GM18873 (cell line): ENCODE results near the gene WDR43.

ENCODE experiments used
- ATAC-seq: cut with Tn5 transposase; IDR thresholded peaks from one replicate; pipeline ENCODE4 v1.9.1; 2021; ENCODE audit warnings: mild to moderate bottlenecking, moderate library complexity, moderate number of reproducible peaks; ENCODE audit not compliant: unreplicated experiment, low FRiP score

Gene WDR43

GRCh38 chr2:28894470-28895188 is at the start of gene WDR43:
TSS of gene WDR43 (plus strand) at chr2:28894667. CDS start at chr2:28894699, 32 bp downstream.
- ATAC-seq: peak; percentile 81

GRCh38 chr2:28855193-28855592 is 39.3 kb upstream of the WDR43 start:
- ATAC-seq: no peak

- ATAC-seq: no peak
Measured at GRCh38 chr2:28855977-28856376, 38.5 kb upstream of the WDR43 start.

- ATAC-seq: no peak
Measured at GRCh38 chr2:28868611-28869010, 25.9 kb upstream of the WDR43 start.

GRCh38 chr2:28869494-28870145 is 24.8 kb upstream of the WDR43 start:
- peak; percentile 2 for ATAC-seq

GRCh38 chr2:28870146-28870891 is 24.1 kb upstream of the WDR43 start, which contains the start of gene TRMT61B:
TSS of gene TRMT61B (minus strand) at chr2:28870309. CDS start at chr2:28870277, 32 bp downstream.
- ATAC-seq: peak; percentile 85

- ATAC-seq: no peak
Measured at GRCh38 chr2:28871620-28872019, 22.8 kb upstream of the WDR43 start.

- ATAC-seq: no peak
Measured at GRCh38 chr2:28880193-28880592, 14.3 kb upstream of the WDR43 start.

- no peak for ATAC-seq
Measured at GRCh38 chr2:28893488-28893887, 979 bp upstream of the WDR43 start.

- peak; percentile 11 for ATAC-seq
Measured at GRCh38 chr2:28895189-28895893, 874 bp downstream of the WDR43 start.

GRCh38 chr2:28896906-28897305 is 2.4 kb downstream of the WDR43 start:
- ATAC-seq: no peak

GRCh38 chr2:28898048-28898447 is 3.6 kb downstream of the WDR43 start:
- ATAC-seq: no peak

GRCh38 chr2:28901202-28901601 is 6.7 kb downstream of the WDR43 start:
- no peak for ATAC-seq

GRCh38 chr2:28901841-28902240 is 7.4 kb downstream of the WDR43 start:
- no peak for ATAC-seq

- no peak for ATAC-seq
Measured at GRCh38 chr2:28902584-28902983, 8.1 kb downstream of the WDR43 start.

GRCh38 chr2:28904295-28904694 is 9.8 kb downstream of the WDR43 start:
- ATAC-seq: no peak

- no peak for ATAC-seq
Measured at GRCh38 chr2:28904802-28905457, 10.5 kb downstream of the WDR43 start.

- ATAC-seq: no peak
Measured at GRCh38 chr2:28905533-28905932, 11.1 kb downstream of the WDR43 start.

GRCh38 chr2:28906376-28906775 is 11.9 kb downstream of the WDR43 start:
- no peak for ATAC-seq

GRCh38 chr2:28906821-28907220 is 12.4 kb downstream of the WDR43 start:
- no peak for ATAC-seq
